ENCODE results near the gene PTTG1IP. TPM values are rescaled to one million over a fixed set of nuclear protein-coding genes. Genes with fewer than 3 reads are reported as not detected.

PTTG1IP gene
- total RNA-seq, 4 donors from 2014 or later, result 217 to 419 (median 313) TPM

DNA sequence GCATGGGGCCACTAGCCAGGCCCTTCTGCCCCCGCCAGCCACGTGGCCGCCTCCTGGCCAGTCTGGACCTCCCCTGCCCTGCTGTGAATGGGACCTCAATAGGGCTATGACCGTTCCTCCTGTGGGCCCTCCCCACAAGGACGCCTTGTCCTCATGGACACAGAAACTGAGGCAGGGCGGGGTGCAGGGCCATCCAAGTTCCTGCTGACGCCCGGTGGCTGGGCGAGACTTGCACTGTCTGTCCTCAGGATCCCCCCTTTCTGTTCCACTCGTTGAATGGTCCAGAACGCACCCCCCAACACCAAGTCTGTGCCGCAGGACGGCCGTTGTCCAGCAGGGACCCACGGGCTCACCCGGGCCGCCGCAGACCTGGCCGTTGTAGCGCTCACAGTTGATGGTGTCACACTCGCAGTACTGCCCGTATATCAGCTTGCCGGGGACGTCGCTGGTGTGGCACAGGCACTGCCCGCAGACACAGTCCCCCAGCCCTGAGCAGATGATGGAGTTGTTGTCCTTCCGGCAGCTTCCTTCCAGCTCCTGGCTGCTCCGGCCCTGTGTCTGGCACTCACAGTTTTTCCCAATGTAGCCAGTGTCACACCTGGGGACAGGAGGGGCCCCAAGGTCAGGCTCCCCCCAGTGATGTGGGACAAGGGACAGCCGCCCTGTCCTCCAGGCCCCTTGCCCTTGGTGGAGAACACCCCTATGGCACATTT, 16.3 kb upstream of the PTTG1IP start:
- H3K9me3 ChIP-seq, result no peaks in the 10 kb centered on the region
- H3K36me3 ChIP-seq, result no peaks in the 10 kb centered on the region
- no peaks in the 10 kb centered on the region for H3K4me1 ChIP-seq
- WGBS, 2 donors (ENCODE audit: low coverage in 1 of 2), result 100% methylated on average over 1 of the region's 29 CpGs
- no peak for ATAC-seq
- H3K27me3 ChIP-seq, result peaks cover 44% of the 10 kb centered on the region
- TF ChIP-seq EP300 (IDR thresholded peaks at IDR 0.05) (no peak), POLR2AphosphoS5 (IDR thresholded peaks at IDR 0.05) (no peak), POLR2A (IDR thresholded peaks at IDR 0.05) (no peak)
- TF ChIP-seq, protein P1, sequence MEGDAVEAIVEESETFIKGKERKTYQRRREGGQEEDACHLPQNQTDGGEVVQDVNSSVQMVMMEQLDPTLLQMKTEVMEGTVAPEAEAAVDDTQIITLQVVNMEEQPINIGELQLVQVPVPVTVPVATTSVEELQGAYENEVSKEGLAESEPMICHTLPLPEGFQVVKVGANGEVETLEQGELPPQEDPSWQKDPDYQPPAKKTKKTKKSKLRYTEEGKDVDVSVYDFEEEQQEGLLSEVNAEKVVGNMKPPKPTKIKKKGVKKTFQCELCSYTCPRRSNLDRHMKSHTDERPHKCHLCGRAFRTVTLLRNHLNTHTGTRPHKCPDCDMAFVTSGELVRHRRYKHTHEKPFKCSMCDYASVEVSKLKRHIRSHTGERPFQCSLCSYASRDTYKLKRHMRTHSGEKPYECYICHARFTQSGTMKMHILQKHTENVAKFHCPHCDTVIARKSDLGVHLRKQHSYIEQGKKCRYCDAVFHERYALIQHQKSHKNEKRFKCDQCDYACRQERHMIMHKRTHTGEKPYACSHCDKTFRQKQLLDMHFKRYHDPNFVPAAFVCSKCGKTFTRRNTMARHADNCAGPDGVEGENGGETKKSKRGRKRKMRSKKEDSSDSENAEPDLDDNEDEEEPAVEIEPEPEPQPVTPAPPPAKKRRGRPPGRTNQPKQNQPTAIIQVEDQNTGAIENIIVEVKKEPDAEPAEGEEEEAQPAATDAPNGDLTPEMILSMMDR (IDR thresholded peaks at IDR 0.05), result no peak
- H3K27ac ChIP-seq, result no peak overlapping the region
- no peak overlapping the region for H3K4me3 ChIP-seq

DNA sequence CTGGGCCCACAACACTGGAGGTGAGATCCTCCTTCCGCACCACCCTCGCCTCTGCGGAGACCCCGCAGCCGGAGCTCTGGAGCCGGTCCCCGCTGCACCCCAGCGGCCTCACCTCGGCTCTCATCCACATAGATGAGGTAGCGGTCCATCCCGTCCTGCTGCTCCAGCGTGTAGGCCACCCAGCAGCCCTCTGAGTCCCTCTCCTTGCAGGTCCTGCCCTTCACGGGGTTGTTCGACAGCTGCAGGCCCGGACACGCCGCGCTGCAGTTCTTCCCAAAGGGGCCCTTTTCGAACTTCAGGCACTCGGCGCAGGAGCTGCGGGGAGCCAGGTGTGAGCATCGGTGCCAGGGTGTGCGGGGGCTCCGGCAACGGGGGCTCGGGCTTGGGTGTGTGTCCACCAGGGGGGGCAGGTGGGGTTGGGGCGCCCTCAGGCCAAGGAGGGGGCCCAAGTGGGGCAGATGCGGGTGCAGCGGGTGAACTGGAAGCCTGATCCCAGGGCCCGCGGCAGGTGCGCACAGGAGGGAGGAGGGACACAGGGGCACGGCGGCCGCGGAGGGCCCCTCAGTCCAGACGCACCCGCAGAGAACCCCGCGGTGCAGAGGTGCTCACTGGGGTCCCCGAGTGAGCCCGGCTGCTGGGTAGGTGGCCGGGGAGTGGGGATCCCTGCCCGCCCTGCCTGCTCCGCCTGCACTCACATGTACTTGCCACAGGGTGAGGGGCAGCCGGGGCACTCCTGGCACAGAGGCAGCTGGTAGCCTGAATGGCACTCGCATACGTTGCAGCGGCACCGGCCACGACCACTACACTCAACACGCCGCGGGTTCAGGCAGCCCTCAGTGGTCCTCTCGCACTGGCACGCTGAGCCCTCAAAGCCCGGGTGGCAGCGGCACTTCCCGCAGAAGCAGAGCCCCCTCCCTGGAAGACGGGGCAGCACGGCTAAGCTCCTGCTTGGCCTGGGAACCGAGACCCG, 15.4 kb upstream of the PTTG1IP start:
- peaks cover 44% of the 10 kb centered on the region for H3K27me3 ChIP-seq
- TF ChIP-seq POLR2AphosphoS5 (IDR thresholded peaks at IDR 0.05) (no peak), POLR2A (IDR thresholded peaks at IDR 0.05) (no peak), EP300 (IDR thresholded peaks at IDR 0.05) (no peak)
- TF ChIP-seq, protein P1 (IDR thresholded peaks at IDR 0.05), result no peak
- no peaks in the 10 kb centered on the region for H3K9me3 ChIP-seq
- H3K36me3 ChIP-seq, result no peaks in the 10 kb centered on the region
- no peak overlapping the region for H3K4me3 ChIP-seq
- 80 to 90% methylated on average over 1 to 2 of the region's 64 CpGs for WGBS, 2 donors (ENCODE audit: low coverage in 1 of 2)
- no peak overlapping the region for H3K27ac ChIP-seq
- no peaks in the 10 kb centered on the region for H3K4me1 ChIP-seq
- ATAC-seq, result no peak

DNA sequence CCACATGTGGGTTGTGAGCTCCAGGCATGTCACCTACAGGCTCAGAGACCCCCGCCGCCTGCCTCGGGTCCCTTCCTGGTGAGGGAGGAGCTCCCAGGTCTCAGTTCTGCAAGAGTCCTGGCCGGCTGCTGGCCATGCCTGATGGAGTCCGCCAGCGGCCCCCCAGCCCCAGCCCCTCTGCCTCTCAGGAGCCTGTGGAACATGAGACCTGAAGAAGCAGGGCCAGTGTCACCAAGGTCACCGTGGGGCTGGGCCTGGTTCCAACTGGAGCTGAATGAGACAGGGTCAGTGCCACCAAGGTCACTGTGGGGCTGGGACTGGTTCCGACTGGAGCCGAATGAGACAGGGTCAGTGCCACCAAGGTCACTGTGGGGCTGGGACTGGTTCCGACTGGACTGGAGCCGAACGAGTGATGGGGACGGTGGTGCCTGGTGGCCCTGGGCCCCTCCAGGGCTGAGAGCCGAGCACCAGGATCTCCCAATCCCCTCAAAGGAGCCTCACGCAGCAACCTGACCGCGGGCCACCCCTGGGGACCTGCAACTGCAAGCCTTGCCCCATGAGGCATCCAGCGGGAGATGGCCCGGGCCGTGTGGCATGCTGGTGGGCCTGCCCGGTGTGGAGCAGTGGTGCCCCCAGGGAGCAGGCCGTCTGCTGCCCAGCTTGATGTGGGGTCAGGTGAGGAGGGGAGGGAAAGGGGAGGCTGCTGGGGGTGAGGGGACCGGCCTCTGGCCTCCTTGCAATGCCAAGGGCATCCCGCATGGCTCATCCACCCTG, 14.5 kb upstream of the PTTG1IP start:
- Histone ChIP-seq H3K4me3 (no peak overlapping the region), H3K9me3 (no peaks in the 10 kb centered on the region), H3K27ac (no peak overlapping the region), H3K36me3 (no peaks in the 10 kb centered on the region), H3K4me1 (no peaks in the 10 kb centered on the region), H3K27me3 (peaks cover 38% of the 10 kb centered on the region)
- TF ChIP-seq, protein P1 (IDR thresholded peaks at IDR 0.05), result no peak
- TF ChIP-seq EP300 (IDR thresholded peaks at IDR 0.05) (no peak), POLR2A (IDR thresholded peaks at IDR 0.05) (no peak), POLR2AphosphoS5 (IDR thresholded peaks at IDR 0.05) (no peak)
- no peak for ATAC-seq
- no CpG with 5 or more reads among the region's 24 CpGs for WGBS, 2 donors (ENCODE audit: low coverage in 1 of 2)

DNA sequence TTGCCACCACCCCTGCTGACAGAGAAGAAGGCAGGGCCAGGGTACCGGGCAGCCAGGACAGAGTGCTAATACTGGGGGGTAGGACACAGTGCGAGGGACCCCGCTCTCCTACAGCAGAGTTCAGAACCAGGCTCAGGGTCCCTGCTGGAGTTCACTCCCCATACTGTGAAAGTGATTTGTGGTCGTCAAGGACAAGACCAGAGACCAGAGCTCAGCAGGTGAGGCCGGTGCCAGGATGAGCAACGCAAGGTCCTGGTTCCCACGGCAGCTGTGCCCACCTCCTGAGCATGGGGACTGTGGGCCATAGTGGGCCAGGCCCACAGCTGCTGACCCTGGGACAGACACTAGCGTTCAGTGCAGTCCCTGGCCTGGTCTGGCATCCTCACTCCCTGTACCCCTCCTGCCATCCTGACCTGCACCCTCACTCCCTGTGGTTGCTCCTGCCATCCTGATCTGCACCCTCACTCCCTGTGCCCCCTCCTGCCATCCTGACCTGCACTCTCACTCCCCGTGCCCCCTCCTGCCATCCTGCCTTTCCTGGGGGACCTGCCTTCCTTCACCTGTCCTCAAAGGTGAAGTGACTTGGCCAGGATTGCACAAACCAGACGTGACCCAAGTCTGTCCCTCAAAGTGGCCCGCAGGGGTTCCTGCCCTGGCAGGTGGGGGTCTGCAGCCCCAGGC, 13.8 kb upstream of the PTTG1IP start:
- no peak for ATAC-seq
- H3K36me3 ChIP-seq, result no peaks in the 10 kb centered on the region
- peaks cover 37% of the 10 kb centered on the region for H3K27me3 ChIP-seq
- no peak overlapping the region for H3K27ac ChIP-seq
- H3K4me3 ChIP-seq, result no peak overlapping the region
- WGBS, 2 donors (ENCODE audit: low coverage in 1 of 2), result 85 to 96% methylated on average over 4 to 5 of the region's 11 CpGs
- no peak for TF ChIP-seq POLR2A (IDR thresholded peaks at IDR 0.05)
- TF ChIP-seq, protein P1 (IDR thresholded peaks at IDR 0.05), result no peak
- TF ChIP-seq EP300 (IDR thresholded peaks at IDR 0.05), result no peak
- no peak for TF ChIP-seq POLR2AphosphoS5 (IDR thresholded peaks at IDR 0.05)
- no peaks in the 10 kb centered on the region for H3K4me1 ChIP-seq
- no peaks in the 10 kb centered on the region for H3K9me3 ChIP-seq
